Muscle layer of duodenum (tissue), 2 donors: ENCODE results near the gene FNDC10.
A peak's percentile ranks its signal among the peaks of the same experiment; 100 is the strongest.

Experiments used
- H3K27ac ChIP-seq: one replicate; pipeline ENCODE4 v1.7.0; 2013; ENCODE audit warnings: mild to moderate bottlenecking, low read length
- H3K27me3 ChIP-seq: one replicate; pipeline ENCODE4 v1.7.0; 2013; ENCODE audit warnings: low read depth, mild to moderate bottlenecking, control low read depth, low read length
- H3K36me3 ChIP-seq, 2 donors: one replicate each; pipeline ENCODE4 v1.7.0; 2013; ENCODE audit warnings: low read length in 2 of 2, control low read depth in 1 of 2, mild to moderate bottlenecking in 1 of 2; ENCODE audit not compliant: insufficient read depth in 2 of 2, control insufficient read depth in 1 of 2
- H3K4me1 ChIP-seq, 2 donors: one replicate each; pipeline ENCODE4 v1.7.0; 2013; ENCODE audit warnings: low read length in 2 of 2, mild to moderate bottlenecking in 2 of 2, control low read depth in 1 of 2, moderate library complexity in 1 of 2; ENCODE audit not compliant: insufficient read depth in 2 of 2, control insufficient read depth in 1 of 2
- H3K4me3 ChIP-seq, 2 donors: one replicate each; pipeline ENCODE4 v1.7.0; 2013; ENCODE audit warnings: low read length in 2 of 2, low read depth in 1 of 2, mild to moderate bottlenecking in 1 of 2
- H3K9me3 ChIP-seq, 2 donors: one replicate each; pipeline ENCODE4 v1.7.0; 2013; ENCODE audit warnings: low read length in 2 of 2, control low read depth in 1 of 2, mild to moderate bottlenecking in 1 of 2; ENCODE audit not compliant: control insufficient read depth in 1 of 2
- donor health status: healthy.

FNDC10 gene

GRCh38 chr1:1620433-1621139, 20.7 kb upstream of the FNDC10 start:
- H3K4me1 ChIP-seq, result peaks cover 0 to 15% of the 10 kb centered on the region in 2 donors
- peaks cover 7 to 18% of the 10 kb centered on the region in 2 donors for H3K36me3 ChIP-seq
- H3K27me3 ChIP-seq, result no peaks in the 10 kb centered on the region
- no peak overlapping the region for H3K4me3 ChIP-seq
- H3K27ac ChIP-seq, result no peak overlapping the region
- no peaks in the 10 kb centered on the region for H3K9me3 ChIP-seq

DNA sequence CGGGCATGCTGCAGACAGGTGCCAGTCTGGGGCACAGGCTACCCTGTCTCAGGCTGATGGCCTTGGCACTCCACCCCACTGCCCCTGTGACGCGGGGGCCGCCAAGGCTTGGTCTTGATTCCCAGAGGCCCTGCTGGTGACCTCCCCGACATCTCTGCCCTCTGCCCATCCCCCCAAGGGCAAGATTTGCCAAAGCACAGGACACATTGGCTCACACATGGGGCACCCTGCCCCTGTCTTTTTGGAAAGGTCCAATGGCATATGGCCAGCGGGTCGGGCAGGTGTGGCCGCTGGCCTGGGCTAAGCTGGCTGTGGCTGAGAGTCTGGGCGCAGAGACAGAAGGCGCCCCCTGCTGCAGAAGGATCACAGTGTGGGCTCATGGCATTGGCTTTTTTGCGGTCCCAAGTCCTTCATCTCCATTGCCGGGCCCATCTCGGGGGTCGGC, 20.0 kb upstream of the FNDC10 start:
- no peaks in the 10 kb centered on the region for H3K9me3 ChIP-seq
- no peak overlapping the region for H3K27ac ChIP-seq
- no peak overlapping the region for H3K4me3 ChIP-seq
- no peaks in the 10 kb centered on the region for H3K27me3 ChIP-seq
- H3K4me1 ChIP-seq, result peaks cover 0 to 15% of the 10 kb centered on the region in 2 donors
- peaks cover 7 to 21% of the 10 kb centered on the region in 2 donors for H3K36me3 ChIP-seq

DNA sequence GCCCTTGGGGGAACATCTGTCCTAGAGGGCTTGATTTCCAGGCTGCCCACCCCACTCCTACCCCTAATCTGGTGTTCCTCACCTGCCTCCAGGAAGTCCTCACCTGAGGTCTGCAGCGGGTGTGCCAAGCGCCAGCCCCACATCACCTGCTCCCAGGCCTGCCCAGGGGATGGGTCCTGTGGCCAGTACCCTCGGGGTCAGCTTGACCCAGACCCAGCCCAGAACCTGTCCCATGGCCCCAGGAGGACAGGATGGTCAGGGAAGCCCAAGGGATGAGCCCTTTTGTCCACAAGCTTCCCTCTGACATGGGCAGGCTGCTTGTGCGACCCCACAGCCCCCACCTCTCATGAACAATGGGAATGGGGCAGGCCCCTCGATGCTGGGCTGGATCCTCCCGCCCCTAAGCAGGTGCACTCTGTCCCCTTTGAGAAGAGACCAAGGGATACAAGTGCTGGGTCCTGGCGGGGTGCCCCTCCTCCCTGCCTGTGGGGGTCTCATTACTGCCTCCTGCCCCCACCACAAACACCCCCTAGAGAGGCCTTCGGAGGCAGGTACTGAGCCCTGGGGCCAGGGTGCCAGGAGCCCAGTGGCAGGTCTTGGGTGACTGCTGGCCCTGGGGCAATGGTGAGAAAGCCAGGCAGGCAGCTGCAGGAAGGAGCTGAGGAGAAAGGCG, 18.6 kb upstream of the FNDC10 start:
- no peak overlapping the region for H3K4me3 ChIP-seq
- no peaks in the 10 kb centered on the region for H3K27me3 ChIP-seq
- H3K9me3 ChIP-seq, result no peaks in the 10 kb centered on the region
- no peak overlapping the region for H3K27ac ChIP-seq
- peaks cover 6 to 27% of the 10 kb centered on the region in 2 donors for H3K4me1 ChIP-seq
- peaks cover 7 to 12% of the 10 kb centered on the region in 2 donors for H3K36me3 ChIP-seq

GRCh38 chr1:1617925-1618324, 18.0 kb upstream of the FNDC10 start:
- Histone ChIP-seq H3K4me1 (peaks cover 6 to 30% of the 10 kb centered on the region in 2 donors), H3K27me3 (no peaks in the 10 kb centered on the region), H3K4me3 (no peak overlapping the region), H3K27ac (no peak overlapping the region), H3K9me3 (no peaks in the 10 kb centered on the region), H3K36me3 (peaks cover 7 to 10% of the 10 kb centered on the region in 2 donors)

DNA sequence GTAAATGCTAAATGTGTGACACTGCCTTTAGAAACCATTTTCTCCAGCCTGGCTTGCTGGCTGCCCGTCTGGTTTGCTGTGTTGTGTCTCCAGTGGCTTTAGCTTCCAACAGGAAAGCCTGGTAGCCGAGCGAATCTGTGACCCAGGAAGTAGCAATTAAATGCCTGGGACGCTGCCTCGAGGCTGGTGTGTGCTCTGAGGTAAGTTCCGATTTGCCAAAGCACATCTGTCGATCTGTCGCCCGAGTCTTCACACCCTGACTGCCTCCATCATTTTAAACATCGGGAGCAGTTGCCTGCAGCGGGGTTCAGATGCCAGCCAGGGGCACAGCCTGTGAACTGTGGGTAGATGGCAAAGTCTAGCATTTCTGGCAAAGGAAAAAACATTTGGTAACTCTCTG, 17.6 kb upstream of the FNDC10 start:
- Histone ChIP-seq H3K36me3 (peaks cover 7 to 10% of the 10 kb centered on the region in 2 donors), H3K9me3 (no peaks in the 10 kb centered on the region), H3K4me3 (no peak overlapping the region), H3K4me1 (peaks cover 6 to 30% of the 10 kb centered on the region in 2 donors), H3K27me3 (no peaks in the 10 kb centered on the region), H3K27ac (no peak overlapping the region)

DNA sequence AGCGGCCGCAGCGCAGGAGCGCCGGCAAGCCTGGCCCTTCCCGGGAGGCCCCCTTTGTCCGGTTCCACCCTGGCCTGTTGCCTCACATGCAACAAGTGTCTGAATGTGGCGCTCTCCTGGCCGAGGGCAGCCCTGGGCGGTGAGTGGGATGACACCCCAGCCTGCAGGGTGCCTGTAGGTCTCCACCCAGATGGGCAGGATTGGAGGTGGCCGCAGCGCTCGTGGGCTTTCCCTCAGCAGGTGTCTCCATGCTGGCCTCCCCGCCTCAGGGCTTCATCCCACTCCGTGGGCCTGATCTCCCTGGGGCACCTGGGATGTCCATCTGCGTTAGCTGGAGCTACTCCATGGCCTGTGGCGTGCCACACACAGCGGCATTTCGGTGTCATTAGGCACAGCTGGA, 16.9 kb upstream of the FNDC10 start:
- H3K36me3 ChIP-seq, result peaks cover 7 to 10% of the 10 kb centered on the region in 2 donors
- H3K4me1 ChIP-seq, result peaks cover 6 to 30% of the 10 kb centered on the region in 2 donors
- no peaks in the 10 kb centered on the region for H3K9me3 ChIP-seq
- peak overlapping the region; percentile 67 to 90 for H3K4me3 ChIP-seq
- no peak overlapping the region for H3K27ac ChIP-seq
- H3K27me3 ChIP-seq, result no peaks in the 10 kb centered on the region

- Histone ChIP-seq H3K36me3 (peaks cover 7 to 10% of the 10 kb centered on the region in 2 donors), H3K4me3 (peak overlapping the region; percentile 67 to 90), H3K4me1 (peaks cover 6 to 30% of the 10 kb centered on the region in 2 donors), H3K27me3 (no peaks in the 10 kb centered on the region), H3K27ac (no peak overlapping the region), H3K9me3 (no peaks in the 10 kb centered on the region)
These were observed 16.3 kb upstream of the FNDC10 start for GRCh38 chr1:1616045-1616790.

DNA sequence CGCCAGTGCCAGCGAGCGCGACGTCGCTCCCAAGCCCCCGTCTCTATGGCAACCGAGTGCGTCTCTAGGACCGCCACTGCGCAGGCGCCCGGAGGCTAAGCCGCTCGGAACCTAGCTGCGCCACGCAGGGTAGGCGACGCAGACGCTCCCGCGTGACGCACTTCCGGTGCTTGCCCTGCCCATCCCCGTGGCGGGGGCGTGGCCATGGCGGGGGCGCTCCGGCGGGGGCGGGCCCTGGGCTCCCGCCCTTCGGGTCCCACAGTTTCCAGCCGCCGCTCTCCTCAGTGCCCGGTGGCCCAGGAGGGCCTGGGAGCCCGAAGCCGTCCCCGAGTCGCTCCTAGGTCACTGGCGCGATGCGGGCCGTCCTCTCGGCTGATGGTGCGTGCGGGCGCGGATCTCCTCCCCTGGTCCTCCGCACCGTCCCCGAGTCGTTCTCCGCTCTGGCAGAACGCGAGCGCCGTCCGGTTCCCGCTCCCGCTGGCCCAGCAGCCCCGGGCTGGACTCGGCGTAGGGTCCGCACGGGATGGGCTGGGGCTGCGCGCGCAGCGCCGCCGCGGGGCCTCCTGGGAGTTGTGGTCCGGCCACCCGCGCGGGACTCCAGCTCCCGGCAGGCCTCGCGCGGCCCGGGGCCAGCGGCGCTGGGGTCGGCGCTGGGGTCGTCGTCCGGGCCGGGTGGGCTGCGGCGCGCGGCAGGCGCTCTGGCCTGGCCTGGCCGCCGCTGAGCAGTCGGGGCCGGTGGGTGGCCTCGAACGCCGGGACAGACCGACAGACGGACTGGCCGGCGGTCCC, 15.5 kb upstream of the FNDC10 start, which contains the start of gene MIB2:
Gene MIB2 (plus strand): TSS at position 245 of the 789 bp plus-strand sequence. CDS start 7,953 bp downstream, outside the sequence.
- peak within 1 kb of the TSS; percentile 90 for H3K27ac ChIP-seq
- H3K27me3 ChIP-seq, result no peaks in the 10 kb centered on the region
- H3K9me3 ChIP-seq, result no peaks in the 10 kb centered on the region
- peaks cover 7 to 10% of the 10 kb centered on the region in 2 donors for H3K36me3 ChIP-seq
- H3K4me1 ChIP-seq, result peaks cover 6 to 37% of the 10 kb centered on the region in 2 donors
- peak within 1 kb of the TSS; percentile 73 to 90 for H3K4me3 ChIP-seq

DNA sequence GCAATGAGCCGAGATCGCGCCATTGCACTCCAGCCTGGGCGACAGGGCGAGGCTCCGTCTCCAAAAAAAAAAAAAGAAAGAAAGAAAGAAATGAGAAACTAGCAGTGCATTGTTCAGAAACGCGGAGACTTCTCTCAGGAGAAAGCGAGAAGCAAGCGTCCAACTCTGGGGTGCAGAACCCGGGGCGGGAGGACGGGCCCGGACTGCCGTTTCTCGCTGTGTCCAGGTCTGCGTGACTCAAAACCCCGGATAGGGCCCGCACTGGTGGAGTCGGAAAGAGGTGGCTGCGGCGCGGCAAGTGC, 15.0 kb upstream of the FNDC10 start:
- no peaks in the 10 kb centered on the region for H3K9me3 ChIP-seq
- H3K27me3 ChIP-seq, result no peaks in the 10 kb centered on the region
- H3K4me1 ChIP-seq, result peaks cover 6 to 41% of the 10 kb centered on the region in 2 donors
- H3K27ac ChIP-seq, result peak overlapping the region; percentile 90
- H3K36me3 ChIP-seq, result peaks cover 7 to 10% of the 10 kb centered on the region in 2 donors
- peak overlapping the region; percentile 73 to 90 for H3K4me3 ChIP-seq

- H3K27ac ChIP-seq, result no peak overlapping the region
- H3K9me3 ChIP-seq, result no peaks in the 10 kb centered on the region
- peak overlapping the region; percentile 73 to 90 for H3K4me3 ChIP-seq
- peaks cover 6 to 43% of the 10 kb centered on the region in 2 donors for H3K4me1 ChIP-seq
- peaks cover 7 to 10% of the 10 kb centered on the region in 2 donors for H3K36me3 ChIP-seq
- no peaks in the 10 kb centered on the region for H3K27me3 ChIP-seq
These were observed 14.4 kb upstream of the FNDC10 start for GRCh38 chr1:1614204-1614953.
